Spleen (tissue), 11 donors: ENCODE measurements around the gene ZMIZ2. TPM values are rescaled to one million over a fixed set of nuclear protein-coding genes. Genes with fewer than 3 reads are reported as not detected.

ENCODE experiments used
- DNase-seq: peaks from one replicate; pipeline ENCODE4 v3.0.0-alpha.2; 2020
- H3K27ac ChIP-seq, 8 donors: fragments of 200-600 bp; sonication (generic) in 7 of 8; 1 replicate in 4 of 8; 2 replicates in 4 of 8; pipeline versions ENCODE4 v1.5.0 to v1.8.0; 2016 to 2021; ENCODE audit warnings: inconsistent platforms in 4 of 8, mild to moderate bottlenecking in 4 of 8, moderate library complexity in 1 of 8
- H3K27me3 ChIP-seq, 7 donors: fragments of 200-600 bp; sonication (generic) in 6 of 7; replicated peaks in 1 of 7; 1 replicate in 4 of 7; 2 replicates in 3 of 7; pipeline versions ENCODE4 v1.5.0 to v1.8.0; 2016 to 2021; ENCODE audit warnings: inconsistent platforms in 3 of 7, mild to moderate bottlenecking in 1 of 7
- H3K36me3 ChIP-seq, 6 donors: fragments of 200-600 bp; sonication (generic) in 5 of 6; 1 replicate in 4 of 6; 2 replicates in 2 of 6; pipeline versions ENCODE4 v1.5.0 to v1.8.0; 2016 to 2021; ENCODE audit warnings: inconsistent platforms in 2 of 6
- H3K4me1 ChIP-seq, 6 donors: fragments of 200-600 bp; sonication (generic) in 5 of 6; 1 replicate in 3 of 6; 2 replicates in 3 of 6; pipeline versions ENCODE4 v1.5.0 to v1.8.0; 2016 to 2021; ENCODE audit warnings: inconsistent platforms in 3 of 6
- H3K4me3 ChIP-seq, 8 donors: fragments of 200-600 bp; sonication (generic) in 7 of 8; 1 replicate in 4 of 8; 2 replicates in 4 of 8; pipeline versions ENCODE4 v1.5.0 to v1.8.0; 2016 to 2021; ENCODE audit warnings: inconsistent platforms in 4 of 8, mild to moderate bottlenecking in 4 of 8, moderate library complexity in 2 of 8
- H3K9me3 ChIP-seq, 8 donors: fragments of 200-600 bp; sonication (generic) in 7 of 8; 1 replicate in 4 of 8; 2 replicates in 4 of 8; pipeline versions ENCODE4 v1.5.0 to v1.8.0; 2016 to 2021; ENCODE audit warnings: inconsistent platforms in 4 of 8
- POLR2A ChIP-seq, 3 donors: fragments of 450-650 bp; IDR thresholded peaks; one replicate each; pipeline ENCODE4 v1.5.1; 2017; ENCODE audit warnings: antibody characterized with exemption in 3 of 3, mild to moderate bottlenecking in 1 of 3
- POLR2AphosphoS5 ChIP-seq, 3 donors: sonication (generic); formaldehyde crosslinking; IDR thresholded peaks; one replicate each; pipeline ENCODE4 v1.5.1; 2017; ENCODE audit warnings: antibody characterized with exemption in 3 of 3
- WGBS, 5 donors: extraction: QIAGEN DNeasy Blood & Tissue Kit in 3 of 5; methylation state at CpG; one replicate each; pipeline versions ENCODE4 v1.1.5 to v1.1.7; 2013 to 2018; 5-methylcytosine and 5-hydroxymethylcytosine counted together
- intact Hi-C: fragments of 100-400 bp; cut with DNase I; formaldehyde crosslinking; loops from one replicate; pipeline ENCODE4 v1.15.0; 2023; ENCODE audit warnings: low total_unique reads
- polyA plus RNA-seq, 3 donors: library from polyadenylated mRNA; stranded (reverse); fragments of 200-250 nt; gene quantifications; one replicate each; pipeline ENCODE4 v1.2.1, GENCODE V29; 2013
- total RNA-seq, 7 donors: library from RNA; depleted of rRNA in 3 of 7; stranded (reverse); fragments of >200 nt in 3 of 7; fragmentation: NEBNext Ultra II Directional in 4 of 7; extraction: Animal tissue kit (Norgen Biotek cat#: 25700) in 4 of 7; gene quantifications; one replicate each; pipeline versions ENCODE4 v1.1.0 to v1.2.1, GENCODE V29; 2016 to 2021
- TF ChIP-seq, protein P1 (sequence below), 11 experiments: fragments of 200-600 bp in 7 of 11; fragments of 450-650 bp in 4 of 11; sonication (generic) in 4 of 11; IDR thresholded peaks in 8 of 11; conservative IDR thresholded peaks in 3 of 11; 1 replicate in 7 of 11; 2 replicates in 4 of 11; pipeline versions ENCODE4 v1.4.0 to v1.8.0; 2016 to 2021; ENCODE audit warnings: antibody characterized with exemption in 11 of 11, inconsistent platforms in 4 of 11, mild to moderate bottlenecking in 1 of 11
- donor health status: healthy with polysubstance abuse.
- donor health status: DM: no; HTN: no; CAD: no; lungs with moderate emphysema.
- donor health status: DM: no; HTN: no; CAD: no.
- donor health status: Bipolar disorder and iron deficiency.
- donor health status: healthy.
- donor health status: DM: no; HTN: no; CAD: no.
- donor health status: DM: yes; HTN: yes; CAD: no.

Gene ZMIZ2
- total and polyA plus RNA-seq, 10 donors = 27.7 to 160 (median 84.1) TPM

- peaks cover 1 to 100% (median 97%) of the 10 kb centered on the region in 6 donors for H3K36me3 ChIP-seq
- intact Hi-C loops = no loop called here
- no peak overlapping the region for H3K4me3 ChIP-seq
- H3K4me1 ChIP-seq = peaks cover 3 to 15% (median 7%) of the 10 kb centered on the region in 6 donors
- 94 to 96% (median 94%) methylated on average over 12 to 20 of the region's 20 CpGs for WGBS, 5 donors
- no peak for DNase-seq
- H3K27me3 ChIP-seq = no peaks in the 10 kb centered on the region
- TF ChIP-seq POLR2AphosphoS5 (IDR thresholded peaks at IDR 0.05) (peak in 1 of 3 donors; percentile 3), POLR2A (IDR thresholded peaks at IDR 0.05) (no peak)
- TF ChIP-seq, protein P1, sequence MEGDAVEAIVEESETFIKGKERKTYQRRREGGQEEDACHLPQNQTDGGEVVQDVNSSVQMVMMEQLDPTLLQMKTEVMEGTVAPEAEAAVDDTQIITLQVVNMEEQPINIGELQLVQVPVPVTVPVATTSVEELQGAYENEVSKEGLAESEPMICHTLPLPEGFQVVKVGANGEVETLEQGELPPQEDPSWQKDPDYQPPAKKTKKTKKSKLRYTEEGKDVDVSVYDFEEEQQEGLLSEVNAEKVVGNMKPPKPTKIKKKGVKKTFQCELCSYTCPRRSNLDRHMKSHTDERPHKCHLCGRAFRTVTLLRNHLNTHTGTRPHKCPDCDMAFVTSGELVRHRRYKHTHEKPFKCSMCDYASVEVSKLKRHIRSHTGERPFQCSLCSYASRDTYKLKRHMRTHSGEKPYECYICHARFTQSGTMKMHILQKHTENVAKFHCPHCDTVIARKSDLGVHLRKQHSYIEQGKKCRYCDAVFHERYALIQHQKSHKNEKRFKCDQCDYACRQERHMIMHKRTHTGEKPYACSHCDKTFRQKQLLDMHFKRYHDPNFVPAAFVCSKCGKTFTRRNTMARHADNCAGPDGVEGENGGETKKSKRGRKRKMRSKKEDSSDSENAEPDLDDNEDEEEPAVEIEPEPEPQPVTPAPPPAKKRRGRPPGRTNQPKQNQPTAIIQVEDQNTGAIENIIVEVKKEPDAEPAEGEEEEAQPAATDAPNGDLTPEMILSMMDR (IDR thresholded peaks at IDR 0.05 in 8 of 11, conservative IDR thresholded peaks at IDR 0.05 in 3 of 11) = no peak
- no peak overlapping the region for H3K27ac ChIP-seq
- H3K9me3 ChIP-seq = no peaks in the 10 kb centered on the region
Measured at GRCh38 chr7:44762726-44763522, 14.3 kb downstream of the ZMIZ2 start.

GRCh38 chr7:44764081-44764480, 15.4 kb downstream of the ZMIZ2 start:
- Histone ChIP-seq H3K4me3 (no peak overlapping the region), H3K9me3 (no peaks in the 10 kb centered on the region), H3K4me1 (peaks cover 14 to 27% (median 19%) of the 10 kb centered on the region in 6 donors), H3K27me3 (no peaks in the 10 kb centered on the region), H3K36me3 (peaks cover 0 to 94% (median 90%) of the 10 kb centered on the region in 6 donors), H3K27ac (no peak overlapping the region)
- no peak for DNase-seq
- 96 to 100% (median 96%) methylated on average over 6 of the region's 6 CpGs for WGBS, 5 donors
- intact Hi-C loops = no loop called here
- TF ChIP-seq, protein P1 (IDR thresholded peaks at IDR 0.05 in 8 of 11, conservative IDR thresholded peaks at IDR 0.05 in 3 of 11) = no peak
- TF ChIP-seq POLR2AphosphoS5 (IDR thresholded peaks at IDR 0.05) (no peak), POLR2A (IDR thresholded peaks at IDR 0.05) (no peak)

- H3K4me1 ChIP-seq = peaks cover 22 to 35% (median 27%) of the 10 kb centered on the region in 6 donors
- H3K9me3 ChIP-seq = no peaks in the 10 kb centered on the region
- intact Hi-C loops = no loop called here
- 90 to 96% (median 92%) methylated on average over 12 to 22 of the region's 22 CpGs for WGBS, 5 donors
- H3K4me3 ChIP-seq = no peak overlapping the region
- H3K36me3 ChIP-seq = peaks cover 0 to 86% (median 82%) of the 10 kb centered on the region in 6 donors
- no peak overlapping the region for H3K27ac ChIP-seq
- no peaks in the 10 kb centered on the region for H3K27me3 ChIP-seq
- DNase-seq = no peak
- TF ChIP-seq POLR2AphosphoS5 (IDR thresholded peaks at IDR 0.05) = peak in 2 of 3 donors; percentile 7 to 24
- TF ChIP-seq, protein P1 (IDR thresholded peaks at IDR 0.05 in 8 of 11, conservative IDR thresholded peaks at IDR 0.05 in 3 of 11) = no peak
- TF ChIP-seq POLR2A (IDR thresholded peaks at IDR 0.05) = no peak
Measured at GRCh38 chr7:44764665-44765578, 16.3 kb downstream of the ZMIZ2 start.
